Muscle of arm (tissue), 12 donors: ENCODE measurements around the gene TBC1D9B. TPM values are rescaled to one million over a fixed set of nuclear protein-coding genes. Genes with fewer than 3 reads are reported as not detected.

Source experiments
- DNase-seq: peaks from one replicate; pipeline ENCODE4 v3.0.0-alpha.2; 2013
- polyA plus RNA-seq, 12 donors: library from polyadenylated mRNA; unstranded; fragments of 120-200 nt; gene quantifications; one replicate each; pipeline ENCODE4 v1.2.1, GENCODE V29; 2013; ENCODE audit not compliant: insufficient read length in 12 of 12

TBC1D9B gene
- polyA plus RNA-seq, 12 donors = 43.7 to 118 (median 48.7) TPM; not detected in 1

DNA sequence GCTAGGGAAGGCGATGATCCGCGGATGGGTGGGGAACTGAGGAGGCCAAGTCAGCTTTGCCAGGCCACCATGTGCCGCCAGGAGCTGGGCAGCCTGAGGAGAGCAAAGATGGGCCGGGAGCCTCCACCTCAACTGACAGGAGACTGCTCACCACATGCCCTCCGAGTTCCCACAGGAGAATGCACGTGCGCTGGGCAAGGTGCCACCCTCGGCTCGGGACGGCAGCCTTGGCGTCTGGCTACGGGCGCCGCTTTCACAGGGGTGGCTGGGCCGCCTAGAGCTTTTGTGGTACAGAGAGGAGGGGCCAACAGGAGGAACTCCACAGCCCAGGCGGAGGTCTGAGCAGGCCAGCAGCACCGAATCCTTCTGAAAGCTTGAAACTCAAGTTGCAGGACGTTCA is 5.3 kb upstream of the TBC1D9B start:
- DNase-seq = no peak

DNA sequence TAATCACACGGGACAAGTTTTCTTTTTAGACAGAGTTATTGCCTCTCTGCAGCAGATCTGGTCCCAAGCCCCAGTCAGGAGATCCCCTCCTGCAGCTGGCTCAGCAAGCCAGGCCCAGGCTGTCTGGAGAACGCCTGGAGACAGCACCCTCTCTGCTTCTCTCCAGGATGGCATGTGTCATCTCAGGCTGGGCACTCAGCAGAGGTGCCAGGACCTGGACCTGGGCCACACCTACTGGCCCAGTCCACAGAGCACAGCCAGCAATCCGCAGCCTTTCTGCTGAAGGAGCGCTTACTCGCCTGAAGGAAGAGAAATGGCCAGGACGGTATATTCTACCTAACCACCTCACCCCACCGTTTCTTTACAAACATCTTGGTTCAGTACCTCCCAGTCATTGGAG is 4.7 kb upstream of the TBC1D9B start:
- no peak for DNase-seq

DNA sequence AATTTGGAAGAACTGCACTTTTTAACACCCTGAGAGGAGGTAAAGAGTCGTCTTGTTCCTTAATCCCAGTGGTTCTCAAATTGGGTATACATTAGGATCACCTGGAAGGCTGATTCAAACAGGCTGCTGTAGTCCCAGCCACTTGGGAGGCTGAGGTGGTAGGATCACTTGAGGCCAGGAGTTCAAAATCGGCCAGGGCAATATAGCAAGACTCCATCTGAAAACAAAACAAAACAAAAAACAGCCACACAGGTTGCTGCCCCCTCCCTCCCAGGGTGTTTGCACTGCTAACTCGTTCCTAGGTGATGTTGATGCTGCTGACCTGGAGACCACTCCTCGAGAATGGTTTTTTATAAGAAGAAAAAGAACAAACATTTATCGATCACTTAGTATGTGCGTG is 1.5 kb upstream of the TBC1D9B start:
- DNase-seq = no peak

DNA sequence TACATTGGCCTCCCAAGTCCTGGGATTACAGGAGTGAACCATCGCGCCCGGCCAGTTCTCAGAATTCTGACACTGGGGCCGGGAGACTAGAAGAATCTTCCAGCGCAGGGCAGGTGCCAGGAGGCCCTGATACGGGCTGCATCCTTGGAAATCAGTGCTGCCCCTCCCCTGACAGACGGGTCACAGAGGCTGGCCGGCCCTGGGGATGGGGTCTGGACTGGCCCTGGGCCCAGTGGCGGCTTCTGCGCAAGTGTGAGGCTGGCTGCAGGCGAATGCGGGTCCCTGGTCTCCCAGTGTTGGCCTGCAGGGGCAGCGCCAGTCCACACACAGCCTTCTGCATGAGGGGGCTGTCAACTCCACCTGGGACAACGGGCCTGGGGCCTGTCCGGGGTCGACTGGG is 831 bp upstream of the TBC1D9B start:
- no peak for DNase-seq

DNA sequence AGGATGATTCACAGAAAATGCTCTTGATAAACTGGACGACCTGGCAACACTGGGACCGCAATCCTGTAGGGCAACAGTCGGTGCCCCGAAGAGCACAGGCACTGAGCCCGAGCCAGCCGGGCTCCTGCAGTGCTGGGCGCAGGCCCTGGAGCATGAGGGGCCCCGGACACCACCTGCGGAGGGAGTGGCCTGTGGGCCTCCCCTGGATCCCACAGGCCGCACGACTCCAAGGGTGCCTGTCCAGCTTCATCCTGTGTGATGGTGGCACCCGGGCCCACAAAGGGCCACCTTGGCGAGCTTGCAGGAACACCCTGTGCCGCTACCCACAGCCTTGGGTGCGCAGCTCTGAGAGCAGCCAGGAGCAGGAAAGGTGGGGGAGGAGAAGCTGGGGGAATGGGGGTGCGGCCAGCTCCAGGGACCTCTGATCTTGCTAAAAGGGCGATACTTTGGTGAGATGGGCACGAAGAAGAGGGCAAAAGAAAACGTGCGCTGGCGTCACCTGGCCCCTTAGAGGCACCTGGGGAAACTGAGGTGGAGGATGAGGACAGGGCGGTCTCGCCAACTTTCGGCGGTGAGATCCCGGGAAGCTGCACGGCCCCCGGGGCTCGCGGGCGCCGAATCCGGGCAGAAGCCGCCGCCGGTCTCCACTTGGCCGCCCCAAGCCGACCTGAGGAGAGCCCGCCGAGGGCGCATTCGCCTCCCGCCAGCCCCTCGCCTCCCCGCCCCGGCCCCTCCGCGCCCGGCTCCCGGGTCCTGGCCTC is 722 bp downstream of the TBC1D9B start:
- DNase-seq = no peak

DNA sequence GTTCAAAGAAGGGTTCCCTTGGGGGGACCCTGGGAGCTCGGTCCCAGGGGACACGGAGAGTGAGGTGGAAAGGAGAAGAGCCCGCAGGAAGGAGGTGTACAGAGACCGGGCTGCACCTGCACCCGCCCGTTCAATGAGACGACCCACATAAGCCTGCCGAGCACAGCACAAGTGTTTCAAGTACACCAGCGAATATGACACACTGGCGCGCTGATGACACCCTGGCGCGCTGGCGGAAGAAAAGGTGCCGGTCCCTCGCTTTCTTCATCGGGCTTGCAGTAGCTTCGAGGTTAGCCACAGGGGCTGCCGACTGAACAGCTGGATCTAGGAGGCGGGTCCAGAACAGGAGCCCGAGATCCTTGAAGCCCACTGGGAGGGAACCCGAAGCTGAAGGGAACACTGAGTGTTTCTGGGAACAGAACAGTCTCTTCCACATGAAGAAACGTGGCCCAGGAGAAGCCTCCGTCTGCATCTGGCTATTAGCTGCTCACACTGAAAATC is 1.4 kb downstream of the TBC1D9B start:
- DNase-seq = no peak

DNA sequence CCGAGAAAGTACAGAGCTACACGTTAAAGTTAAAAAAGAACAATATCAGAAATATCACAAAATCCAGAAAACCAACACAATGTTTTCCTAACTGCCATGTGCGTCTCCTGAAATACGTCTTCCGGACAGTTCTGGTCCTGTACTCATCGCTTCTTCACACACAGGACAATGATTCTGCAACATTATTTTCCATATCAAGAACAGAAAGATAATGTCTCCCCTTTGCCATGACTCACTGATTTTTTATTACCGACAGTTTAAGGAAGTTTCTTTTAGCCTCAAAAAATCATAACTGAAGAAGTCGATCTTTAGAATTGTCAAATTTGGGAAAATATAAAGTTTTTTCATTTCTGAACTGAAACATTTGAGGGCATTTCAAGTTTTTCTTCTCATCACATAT is 2.5 kb downstream of the TBC1D9B start:
- DNase-seq = no peak

DNA sequence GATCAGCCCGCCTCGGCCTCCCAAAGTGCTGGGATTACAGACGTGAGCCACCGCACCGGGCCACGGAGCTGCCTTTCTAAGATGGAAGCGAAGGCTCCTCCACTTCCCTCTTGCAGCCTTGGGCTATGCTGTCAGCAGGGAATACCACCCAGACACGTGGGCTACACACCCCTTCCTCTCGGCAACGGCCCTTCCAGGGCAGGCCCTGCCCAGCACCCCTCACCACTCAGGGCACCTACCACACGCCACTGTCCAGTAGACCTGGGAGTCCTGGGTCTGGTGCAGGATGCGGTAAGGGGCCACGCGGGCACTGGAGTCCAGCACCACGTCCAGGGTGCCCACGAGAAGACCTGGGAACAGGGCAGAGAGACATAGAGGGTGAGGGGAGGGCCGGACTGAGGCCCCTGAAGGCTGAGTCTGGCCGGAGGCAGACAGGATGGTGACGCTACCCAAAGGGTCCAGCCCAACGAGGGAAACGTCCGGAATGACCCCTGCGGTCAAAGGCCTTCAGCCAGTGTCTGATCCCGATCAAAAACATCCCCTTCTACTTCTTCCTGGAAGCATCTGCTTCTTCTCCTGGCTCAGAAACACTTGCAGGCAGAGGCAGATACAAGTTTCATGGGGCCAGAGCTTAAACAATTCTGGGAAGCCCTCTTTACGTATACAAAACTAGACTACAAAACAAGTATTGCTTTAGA is 3.1 kb downstream of the TBC1D9B start:
- DNase-seq = no peak

DNA sequence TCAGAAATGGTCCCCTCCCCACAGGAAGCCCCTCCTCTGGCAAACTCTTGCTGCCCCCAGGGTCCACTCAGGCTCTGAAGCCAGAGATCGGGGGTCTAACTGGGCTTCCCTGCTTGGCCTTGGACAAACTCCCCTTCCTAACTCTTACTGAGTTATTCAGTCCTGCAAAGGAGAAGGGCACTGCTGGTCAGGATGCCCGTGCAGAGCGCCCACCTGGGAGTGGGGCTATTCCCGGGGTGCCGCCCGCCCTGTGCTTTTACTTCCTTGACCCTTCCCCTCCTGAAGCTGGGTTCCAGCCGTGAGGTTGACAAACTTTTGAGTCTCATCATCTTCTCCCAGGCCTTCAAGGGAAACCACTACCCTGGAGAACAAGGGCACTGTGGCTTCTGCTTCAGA is 4.9 kb downstream of the TBC1D9B start:
- no peak for DNase-seq

DNA sequence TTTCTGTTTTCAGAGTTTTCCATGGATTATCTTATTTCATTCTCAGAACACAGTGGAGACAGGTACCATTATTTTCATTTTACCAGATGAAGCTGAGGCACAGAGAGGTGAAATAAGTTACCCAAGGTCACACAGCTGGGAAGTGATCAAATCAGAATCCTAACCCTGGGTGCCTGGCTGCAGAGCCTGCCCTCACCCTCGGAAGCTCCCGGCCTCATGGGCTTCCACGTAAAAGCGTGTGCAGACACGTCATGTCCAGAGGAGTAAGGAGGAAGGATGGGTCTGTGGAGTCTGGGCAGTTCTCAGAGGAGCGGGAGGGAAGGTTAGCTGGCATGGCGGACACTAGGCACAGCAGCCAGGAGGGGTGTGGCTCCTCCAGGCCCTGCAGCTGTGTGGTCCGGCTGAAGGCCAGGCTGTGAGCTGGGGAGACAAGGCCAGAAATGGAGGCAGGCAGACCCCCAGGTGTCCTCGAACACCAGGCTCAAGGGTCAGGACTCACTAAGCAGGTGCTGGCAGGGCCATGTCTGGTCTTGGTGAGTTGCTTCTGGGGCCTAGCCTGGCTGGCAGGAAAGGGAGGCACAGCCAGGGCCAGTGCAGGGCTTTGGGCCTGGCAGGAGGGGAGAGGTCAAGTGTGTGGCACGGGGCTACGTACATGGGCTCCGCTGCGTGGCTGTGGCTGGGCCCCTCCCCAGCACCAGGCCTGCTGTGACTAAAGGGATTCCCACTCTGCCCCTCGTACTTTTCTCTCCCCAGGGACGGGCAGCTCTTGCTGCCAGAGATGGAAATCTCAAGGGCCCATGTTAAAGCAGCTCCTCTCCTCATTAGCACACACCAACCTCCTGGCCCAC is 5.6 kb downstream of the TBC1D9B start:
- DNase-seq = no peak

DNA sequence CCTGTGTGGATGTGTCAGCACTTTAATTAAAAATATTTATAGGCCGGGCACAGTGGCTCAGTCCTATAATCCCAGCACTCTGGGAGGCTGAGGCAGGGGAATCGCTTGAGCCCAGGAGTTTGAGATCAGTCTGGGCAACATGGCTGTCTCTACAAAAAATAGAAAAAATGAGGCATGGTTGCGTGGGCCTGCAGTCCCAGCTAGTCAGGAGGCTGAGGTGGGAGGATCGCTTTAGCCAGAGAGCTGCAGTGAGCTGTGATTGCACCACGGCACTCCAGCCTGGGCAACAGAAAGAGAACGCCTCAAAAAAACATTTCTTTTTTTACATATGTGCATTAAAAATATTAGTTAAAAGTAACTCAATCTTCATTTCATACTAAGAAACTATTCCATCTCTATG is 6.2 kb downstream of the TBC1D9B start:
- DNase-seq = no peak

DNA sequence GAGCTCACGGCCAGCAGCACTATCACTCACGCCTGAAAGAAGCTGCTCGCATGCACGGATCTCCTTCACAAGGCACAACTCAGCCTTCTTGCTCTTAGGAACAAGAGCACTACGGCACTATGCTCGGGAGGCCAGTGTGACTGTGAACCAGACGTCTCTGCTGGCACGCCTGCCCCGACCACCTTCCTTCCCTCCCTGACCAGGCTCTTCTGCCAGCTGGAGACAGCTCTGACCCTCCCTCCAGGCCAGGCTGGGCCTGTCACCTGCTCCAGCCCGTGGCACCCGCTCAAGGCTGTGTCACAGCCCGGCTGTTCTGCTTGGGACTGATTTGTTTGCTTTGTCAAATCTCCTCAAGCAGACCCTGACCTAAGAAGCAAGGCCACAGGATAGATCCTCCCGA is 7.0 kb downstream of the TBC1D9B start:
- DNase-seq = no peak

DNA sequence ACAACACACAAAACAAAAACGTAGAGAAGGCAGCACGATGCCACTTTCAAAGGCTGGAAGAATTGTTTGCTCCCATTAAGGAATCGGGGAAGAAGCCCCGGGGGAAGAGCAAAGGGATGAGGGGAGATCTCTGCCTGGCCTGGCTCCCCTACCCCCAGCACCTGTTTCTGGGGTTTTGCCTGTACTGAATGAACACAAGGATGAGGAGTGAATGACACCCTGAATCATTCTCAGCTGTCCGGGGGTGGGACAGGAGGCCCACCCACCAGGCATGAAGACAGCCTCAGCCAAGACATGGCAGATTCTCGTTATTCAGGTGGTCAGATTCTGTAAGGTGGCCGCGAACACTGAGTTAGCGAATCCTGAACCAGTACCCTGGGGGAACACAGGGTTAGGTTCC is 7.5 kb downstream of the TBC1D9B start:
- no peak for DNase-seq

DNA sequence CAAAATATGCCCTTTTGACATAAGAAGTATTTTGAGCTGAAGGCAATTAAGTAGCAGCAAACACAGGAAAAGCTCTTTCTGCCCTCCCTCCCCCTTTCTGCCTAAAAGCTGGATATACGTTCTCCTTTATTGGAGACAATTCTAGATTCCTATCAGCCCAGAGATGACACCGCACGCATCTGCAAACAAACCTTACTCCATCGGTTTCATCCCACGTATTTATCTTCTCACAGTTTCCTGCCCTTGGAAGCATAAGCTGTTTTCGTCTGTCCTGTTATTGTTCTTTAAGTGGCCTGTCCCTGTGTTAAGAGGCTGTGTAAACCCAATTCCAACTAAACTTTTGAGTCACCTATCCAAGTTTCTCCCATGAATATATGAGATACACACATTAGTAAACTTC is 11.8 kb downstream of the TBC1D9B start:
- no peak for DNase-seq

DNA sequence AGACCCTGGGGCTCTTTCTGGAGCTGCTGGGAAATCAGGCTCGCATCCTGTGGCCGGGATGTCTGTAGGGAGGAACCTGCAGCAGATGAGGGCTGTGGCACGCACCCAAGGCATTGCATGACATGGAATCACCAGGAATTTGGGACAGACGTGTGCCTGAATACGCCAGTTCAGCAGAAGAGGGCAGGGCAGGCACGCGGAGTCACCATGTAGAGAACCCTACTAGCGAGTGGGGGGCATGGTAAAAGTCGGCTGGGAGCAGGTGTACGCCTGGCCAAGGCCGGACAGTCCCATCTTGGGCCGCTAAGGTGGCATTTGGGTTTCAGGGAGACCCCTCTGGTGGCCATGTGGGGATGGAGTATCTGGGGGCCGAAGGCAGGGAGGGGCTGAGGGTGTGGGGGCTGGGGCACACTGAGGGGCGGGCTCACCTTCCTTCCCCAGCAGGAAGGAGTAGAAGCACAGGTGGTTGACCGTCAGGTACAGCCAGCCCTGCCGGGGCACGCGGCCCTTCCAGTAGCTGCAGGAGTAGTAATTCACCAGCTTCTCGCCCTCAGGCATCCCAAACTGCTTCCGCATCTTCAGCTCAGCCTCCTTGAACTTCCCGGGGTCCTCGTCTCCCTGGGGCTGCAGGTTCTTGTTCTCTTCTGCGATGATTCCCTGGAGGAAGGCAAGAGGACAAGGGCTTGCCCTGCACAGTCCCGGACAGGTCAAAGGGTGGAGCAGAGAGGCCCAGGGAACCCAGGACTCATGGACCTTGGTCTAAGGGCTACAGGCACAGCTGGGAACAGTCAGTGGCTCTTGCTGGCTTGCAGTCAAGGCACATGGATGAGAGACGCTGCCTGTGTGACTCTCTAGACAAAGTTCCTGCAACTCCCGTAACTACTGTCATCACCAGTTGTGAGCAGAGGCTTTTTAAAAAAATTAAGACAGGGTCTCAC is 13.5 kb downstream of the TBC1D9B start:
- no peak for DNase-seq

DNA sequence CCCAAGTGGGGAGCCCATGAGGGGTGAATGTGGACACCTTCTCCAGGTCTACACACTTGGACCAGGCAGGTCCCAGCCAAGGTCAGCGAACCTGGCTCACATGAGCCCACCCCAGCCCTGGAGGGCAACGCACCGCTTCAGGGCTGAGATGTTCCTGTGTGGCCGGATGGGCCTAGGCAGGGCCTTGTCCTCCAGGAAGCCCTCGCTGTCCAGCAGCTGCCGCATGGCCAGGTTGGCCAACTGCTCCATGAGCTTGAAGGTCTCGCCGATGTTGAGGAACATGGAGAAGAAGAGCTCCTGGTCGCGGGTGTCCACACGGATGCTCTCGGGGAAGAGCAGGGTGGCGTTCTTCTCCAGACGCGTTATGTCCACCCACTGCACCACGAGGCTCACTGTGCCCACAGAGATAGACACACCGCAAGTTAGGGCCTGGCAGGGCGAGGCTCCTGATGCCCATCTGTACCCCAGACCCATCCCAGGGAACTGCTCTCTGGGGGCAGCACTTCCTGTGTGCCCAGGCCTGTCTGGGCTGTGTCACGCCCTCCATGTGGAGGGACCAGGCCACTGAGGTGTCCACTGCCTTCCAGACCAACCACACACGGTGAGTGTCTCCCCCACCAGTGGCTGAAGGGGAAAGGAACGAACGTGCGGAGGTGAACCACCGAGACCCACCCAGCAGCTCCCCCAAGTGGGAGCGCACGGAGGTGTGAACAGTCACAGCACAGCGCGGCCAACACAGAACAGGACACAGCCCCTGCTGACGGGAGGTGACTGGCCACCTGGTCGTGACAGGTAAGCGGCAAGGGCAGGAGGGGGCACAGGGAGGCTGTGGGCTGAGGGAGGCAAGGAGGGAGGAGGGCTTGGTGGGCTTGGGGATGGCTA is 14.4 kb downstream of the TBC1D9B start:
- DNase-seq = no peak

DNA sequence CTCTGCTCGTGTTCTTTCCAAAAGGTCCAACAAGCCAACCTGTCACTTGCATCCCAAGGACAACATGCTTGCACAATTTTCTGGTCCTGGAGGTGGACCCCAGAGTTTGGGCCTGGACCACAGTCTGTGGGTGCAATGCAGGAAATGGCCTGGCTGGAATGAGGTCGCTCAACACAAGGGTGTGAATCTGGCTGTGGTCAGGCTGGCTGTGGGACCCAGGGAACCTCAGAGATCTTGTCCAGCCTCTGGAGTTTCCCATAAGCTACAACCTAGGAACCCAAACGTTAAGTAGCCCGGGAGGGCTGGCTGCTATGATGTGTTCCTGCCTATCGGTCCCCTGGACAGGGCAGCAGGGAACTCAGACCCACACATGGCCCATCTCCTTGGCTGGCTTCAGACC is 15.4 kb downstream of the TBC1D9B start:
- DNase-seq = no peak

DNA sequence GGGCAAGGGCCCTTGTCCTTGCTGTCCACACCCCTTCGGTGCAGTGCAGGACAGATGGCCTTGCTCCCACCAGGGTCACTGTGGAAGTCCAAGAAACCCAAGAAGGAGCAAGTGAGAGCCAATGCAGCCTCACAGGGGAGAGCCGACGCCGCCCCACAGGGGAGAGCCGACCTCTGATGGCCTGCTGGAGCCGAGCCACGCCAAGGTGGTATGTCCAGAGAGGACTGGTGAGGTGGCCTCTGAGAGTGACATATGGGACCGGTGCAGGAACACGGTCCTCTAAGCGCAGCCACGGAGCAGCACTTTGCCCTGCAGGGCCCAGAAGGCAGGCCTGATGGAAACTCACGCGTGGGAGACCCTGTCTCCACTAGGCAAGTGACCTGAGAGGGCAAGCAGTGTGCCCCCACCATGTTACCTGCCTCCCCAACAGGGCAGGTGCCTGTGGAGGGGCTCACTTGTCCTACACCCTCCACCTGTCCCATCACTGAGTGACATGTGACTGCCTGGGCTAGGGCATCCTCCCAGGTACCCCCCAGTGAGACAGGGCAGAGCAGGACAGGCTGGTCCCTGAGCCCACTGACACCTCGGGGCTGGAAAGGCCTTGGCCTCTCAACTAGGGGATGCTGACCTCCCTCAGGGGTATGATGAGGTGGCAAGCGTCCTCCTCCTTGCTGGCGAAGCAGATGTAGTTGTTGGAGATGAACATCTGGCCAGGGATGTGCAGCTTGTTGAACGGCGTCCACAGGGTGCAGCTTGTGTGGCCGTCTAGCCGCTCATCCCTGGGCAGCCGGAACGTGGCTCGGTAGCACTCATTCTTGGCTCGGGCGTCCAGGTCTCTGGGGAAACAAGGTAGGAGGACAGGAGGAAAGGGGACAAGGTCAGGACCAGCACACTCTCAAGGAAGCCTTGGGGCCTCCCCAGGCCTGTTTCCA is 16.7 kb downstream of the TBC1D9B start:
- no peak for DNase-seq

DNA sequence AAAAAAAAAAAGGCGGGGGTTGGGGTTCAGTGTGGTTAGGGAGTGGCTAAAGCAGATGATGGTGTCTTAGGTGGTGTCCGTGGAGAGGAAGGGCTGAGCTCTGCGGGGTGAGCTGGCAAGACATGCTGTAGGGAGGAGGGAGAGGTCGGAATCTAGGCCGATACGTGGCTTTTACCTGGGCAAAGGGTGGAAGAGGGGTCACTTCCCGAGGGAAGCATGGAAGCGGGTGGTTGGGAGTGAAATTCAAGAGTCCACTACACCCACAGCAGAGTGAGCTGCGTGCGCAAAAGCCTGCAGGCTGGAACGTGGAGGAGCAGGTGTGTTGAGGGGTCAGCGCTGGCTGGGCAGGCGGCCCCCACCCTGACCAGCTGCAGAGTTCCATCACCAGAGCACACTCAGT is 17.8 kb downstream of the TBC1D9B start:
- DNase-seq = no peak
